Suprapubic skin (tissue), 4 donors: ENCODE results near the gene CD244. TPM values are rescaled to one million over a fixed set of nuclear protein-coding genes. Genes with fewer than 3 reads are reported as not detected.
A peak's percentile ranks its signal among the peaks of the same experiment; 100 is the strongest.
"Not testable (repeated sequence)": the region's sequence is repeated elsewhere in the genome, so short reads cannot be mapped to it uniquely, and the experiment has no call there.

Experiments used
- DNase-seq, 2 donors: peaks; one replicate each; pipeline ENCODE4 v3.0.0-alpha.2; 2019; ENCODE audit warnings: low spot score in 2 of 2
- H3K27ac ChIP-seq: fragments of 200-600 bp; sonication (generic); one replicate; pipeline ENCODE4 v1.5.1; 2019
- H3K27me3 ChIP-seq: fragments of 200-600 bp; sonication (generic); one replicate; pipeline ENCODE4 v1.5.1; 2019
- H3K36me3 ChIP-seq: fragments of 200-600 bp; sonication (generic); one replicate; pipeline ENCODE4 v1.5.1; 2019
- H3K4me1 ChIP-seq: fragments of 200-600 bp; sonication (generic); one replicate; pipeline ENCODE4 v1.5.1; 2019
- H3K4me3 ChIP-seq: fragments of 200-600 bp; sonication (generic); one replicate; pipeline ENCODE4 v1.5.1; 2019; ENCODE audit warnings: mild to moderate bottlenecking
- H3K9me3 ChIP-seq: fragments of 200-600 bp; sonication (generic); one replicate; pipeline ENCODE4 v1.5.1; 2019
- EP300 ChIP-seq: sonication (generic); formaldehyde crosslinking; IDR thresholded peaks from one replicate; pipeline ENCODE4 v1.6.1; 2017; ENCODE audit warnings: antibody characterized with exemption
- POLR2A ChIP-seq, 2 donors: fragments of 450-650 bp; IDR thresholded peaks; one replicate each; pipeline ENCODE4 v1.6.1; 2017; ENCODE audit warnings: antibody characterized with exemption in 2 of 2, mild to moderate bottlenecking in 2 of 2, moderate library complexity in 2 of 2
- POLR2AphosphoS5 ChIP-seq, 3 donors: sonication (generic); formaldehyde crosslinking; IDR thresholded peaks; one replicate each; pipeline ENCODE4 v1.6.1; 2017; ENCODE audit warnings: antibody characterized with exemption in 3 of 3
- WGBS: methylation state at CpG from one replicate; pipeline ENCODE4 v1.1.5; 2018; 5-methylcytosine and 5-hydroxymethylcytosine counted together
- total RNA-seq, 4 donors: library from RNA; depleted of rRNA; stranded (reverse); fragments of >200 nt; gene quantifications; one replicate each; pipeline ENCODE4 v1.1.0, GENCODE V29; 2016
- TF ChIP-seq, protein P1 (sequence below), 2 donors: fragments of 200-600 bp in 1 of 2; fragments of 450-650 bp in 1 of 2; sonication (generic) in 1 of 2; IDR thresholded peaks; one replicate each; pipeline ENCODE4 v1.5.1; 2016 to 2019; ENCODE audit warnings: antibody characterized with exemption in 2 of 2, mild to moderate bottlenecking in 1 of 2, moderate library complexity in 1 of 2

The CD244 gene
- total RNA-seq, 4 donors from 2014 or later: 0.49 to 0.68 TPM; not detected in 2

- Histone ChIP-seq H3K9me3 (no peaks in the 10 kb centered on the region), H3K36me3 (no peaks in the 10 kb centered on the region), H3K27ac (no peak overlapping the region), H3K27me3 (no peaks in the 10 kb centered on the region), H3K4me3 (no peak overlapping the region), H3K4me1 (no peaks in the 10 kb centered on the region)
- TF ChIP-seq POLR2AphosphoS5 (IDR thresholded peaks at IDR 0.05): no peak
- TF ChIP-seq, protein P1, sequence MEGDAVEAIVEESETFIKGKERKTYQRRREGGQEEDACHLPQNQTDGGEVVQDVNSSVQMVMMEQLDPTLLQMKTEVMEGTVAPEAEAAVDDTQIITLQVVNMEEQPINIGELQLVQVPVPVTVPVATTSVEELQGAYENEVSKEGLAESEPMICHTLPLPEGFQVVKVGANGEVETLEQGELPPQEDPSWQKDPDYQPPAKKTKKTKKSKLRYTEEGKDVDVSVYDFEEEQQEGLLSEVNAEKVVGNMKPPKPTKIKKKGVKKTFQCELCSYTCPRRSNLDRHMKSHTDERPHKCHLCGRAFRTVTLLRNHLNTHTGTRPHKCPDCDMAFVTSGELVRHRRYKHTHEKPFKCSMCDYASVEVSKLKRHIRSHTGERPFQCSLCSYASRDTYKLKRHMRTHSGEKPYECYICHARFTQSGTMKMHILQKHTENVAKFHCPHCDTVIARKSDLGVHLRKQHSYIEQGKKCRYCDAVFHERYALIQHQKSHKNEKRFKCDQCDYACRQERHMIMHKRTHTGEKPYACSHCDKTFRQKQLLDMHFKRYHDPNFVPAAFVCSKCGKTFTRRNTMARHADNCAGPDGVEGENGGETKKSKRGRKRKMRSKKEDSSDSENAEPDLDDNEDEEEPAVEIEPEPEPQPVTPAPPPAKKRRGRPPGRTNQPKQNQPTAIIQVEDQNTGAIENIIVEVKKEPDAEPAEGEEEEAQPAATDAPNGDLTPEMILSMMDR (IDR thresholded peaks at IDR 0.05): no peak
- no peak for TF ChIP-seq POLR2A (IDR thresholded peaks at IDR 0.05)
- TF ChIP-seq EP300: no peak
- 35% methylated on average over 4 of the region's 4 CpGs for WGBS
- DNase-seq: no peak
Observed at GRCh38 chr1:160797861-160798273, 64.8 kb downstream of the CD244 start.

DNA sequence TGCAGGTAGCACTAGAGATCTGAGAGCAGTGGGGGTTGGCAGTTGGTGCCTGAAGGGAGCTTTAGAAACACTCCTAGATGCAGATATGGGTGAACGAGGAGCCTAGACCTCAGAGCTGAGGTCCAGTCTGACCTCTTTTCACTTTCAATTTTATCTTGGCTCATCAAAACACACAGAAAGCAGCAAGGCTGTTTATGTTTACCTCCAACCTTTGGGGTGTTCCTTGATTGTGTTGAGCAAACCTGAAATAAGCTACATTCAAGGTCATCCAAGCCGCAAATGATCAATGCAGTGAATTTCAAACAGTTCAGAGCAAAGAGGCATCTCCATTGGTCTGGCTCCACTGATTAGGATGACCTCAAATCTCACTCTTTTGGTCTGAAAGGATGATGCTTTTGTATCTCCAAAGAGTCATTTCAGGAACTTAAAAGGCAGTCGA, 65.4 kb downstream of the CD244 start:
- Histone ChIP-seq H3K27ac (no peak overlapping the region), H3K27me3 (no peaks in the 10 kb centered on the region), H3K4me1 (no peaks in the 10 kb centered on the region), H3K36me3 (no peaks in the 10 kb centered on the region), H3K4me3 (no peak overlapping the region), H3K9me3 (no peaks in the 10 kb centered on the region)
- DNase-seq: no peak
- WGBS: 69% methylated on average over 3 of the region's 3 CpGs
- TF ChIP-seq EP300 (no peak), POLR2A (IDR thresholded peaks at IDR 0.05) (no peak), POLR2AphosphoS5 (IDR thresholded peaks at IDR 0.05) (no peak)
- TF ChIP-seq, protein P1 (IDR thresholded peaks at IDR 0.05): no peak

- TF ChIP-seq, protein P1 (IDR thresholded peaks at IDR 0.05): no peak
- no peak for TF ChIP-seq POLR2AphosphoS5 (IDR thresholded peaks at IDR 0.05)
- no peak for TF ChIP-seq EP300
- no peak for TF ChIP-seq POLR2A (IDR thresholded peaks at IDR 0.05)
- Histone ChIP-seq H3K27me3 (no peaks in the 10 kb centered on the region), H3K36me3 (no peaks in the 10 kb centered on the region), H3K9me3 (no peaks in the 10 kb centered on the region), H3K4me3 (peak within 1 kb of the TSS; percentile 11), H3K4me1 (no peaks in the 10 kb centered on the region), H3K27ac (no peak within 1 kb of the TSS)
- WGBS: 90% methylated on average over 4 of the region's 4 CpGs
- no peak for DNase-seq
Observed at GRCh38 chr1:160795951-160796383, 66.7 kb downstream of the CD244 start, which contains the start of gene LY9. TSS of gene LY9 (plus strand) at chr1:160796174. CDS start at chr1:160796188, 14 bp downstream.

DNA sequence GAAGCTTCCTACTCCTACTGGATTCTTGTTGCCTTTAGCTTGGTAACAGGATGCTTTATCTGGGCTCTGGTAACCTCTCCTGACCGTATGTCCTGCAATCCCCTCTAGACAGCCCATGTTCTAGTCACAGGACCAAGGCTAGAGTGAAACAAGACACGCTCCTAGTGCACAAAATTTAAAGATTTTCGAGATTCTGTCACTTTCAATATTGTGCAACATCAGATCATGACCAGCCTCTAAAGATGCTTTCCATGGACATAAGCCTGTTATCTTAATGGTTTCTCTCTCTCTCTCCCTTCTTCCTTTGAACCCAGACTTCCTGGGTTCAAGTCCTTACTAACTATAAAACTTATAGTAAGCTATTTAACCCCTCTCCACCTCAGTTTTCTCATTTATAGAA, 68.3 kb downstream of the CD244 start:
- Histone ChIP-seq H3K9me3 (no peaks in the 10 kb centered on the region), H3K27me3 (no peaks in the 10 kb centered on the region), H3K27ac (no peak overlapping the region), H3K36me3 (no peaks in the 10 kb centered on the region), H3K4me1 (no peaks in the 10 kb centered on the region), H3K4me3 (no peak overlapping the region)
- no peak for DNase-seq
- TF ChIP-seq POLR2A (IDR thresholded peaks at IDR 0.05) (no peak), POLR2AphosphoS5 (IDR thresholded peaks at IDR 0.05) (no peak), EP300 (no peak)
- WGBS: 48% methylated on average over 3 of the region's 3 CpGs

- no peak for TF ChIP-seq POLR2AphosphoS5 (IDR thresholded peaks at IDR 0.05)
- Histone ChIP-seq H3K36me3 (no peaks in the 10 kb centered on the region), H3K4me1 (no peaks in the 10 kb centered on the region), H3K4me3 (no peak overlapping the region), H3K27me3 (no peaks in the 10 kb centered on the region), H3K27ac (no peak overlapping the region), H3K9me3 (no peaks in the 10 kb centered on the region)
- no peak for DNase-seq
- WGBS: 89% methylated on average over 13 of the region's 13 CpGs
Observed at GRCh38 chr1:160789702-160790611, 72.7 kb downstream of the CD244 start.

GRCh38 chr1:160789051-160789701, 73.5 kb downstream of the CD244 start:
- Histone ChIP-seq H3K27me3 (no peaks in the 10 kb centered on the region), H3K9me3 (no peaks in the 10 kb centered on the region), H3K36me3 (no peaks in the 10 kb centered on the region), H3K4me1 (no peaks in the 10 kb centered on the region), H3K27ac (no peak overlapping the region), H3K4me3 (no peak overlapping the region)
- TF ChIP-seq POLR2A (IDR thresholded peaks at IDR 0.05) (no peak), POLR2AphosphoS5 (IDR thresholded peaks at IDR 0.05) (no peak)
- TF ChIP-seq, protein P1 (IDR thresholded peaks at IDR 0.05): no peak
- no peak for DNase-seq
- WGBS: 95% methylated on average over 11 of the region's 11 CpGs

DNA sequence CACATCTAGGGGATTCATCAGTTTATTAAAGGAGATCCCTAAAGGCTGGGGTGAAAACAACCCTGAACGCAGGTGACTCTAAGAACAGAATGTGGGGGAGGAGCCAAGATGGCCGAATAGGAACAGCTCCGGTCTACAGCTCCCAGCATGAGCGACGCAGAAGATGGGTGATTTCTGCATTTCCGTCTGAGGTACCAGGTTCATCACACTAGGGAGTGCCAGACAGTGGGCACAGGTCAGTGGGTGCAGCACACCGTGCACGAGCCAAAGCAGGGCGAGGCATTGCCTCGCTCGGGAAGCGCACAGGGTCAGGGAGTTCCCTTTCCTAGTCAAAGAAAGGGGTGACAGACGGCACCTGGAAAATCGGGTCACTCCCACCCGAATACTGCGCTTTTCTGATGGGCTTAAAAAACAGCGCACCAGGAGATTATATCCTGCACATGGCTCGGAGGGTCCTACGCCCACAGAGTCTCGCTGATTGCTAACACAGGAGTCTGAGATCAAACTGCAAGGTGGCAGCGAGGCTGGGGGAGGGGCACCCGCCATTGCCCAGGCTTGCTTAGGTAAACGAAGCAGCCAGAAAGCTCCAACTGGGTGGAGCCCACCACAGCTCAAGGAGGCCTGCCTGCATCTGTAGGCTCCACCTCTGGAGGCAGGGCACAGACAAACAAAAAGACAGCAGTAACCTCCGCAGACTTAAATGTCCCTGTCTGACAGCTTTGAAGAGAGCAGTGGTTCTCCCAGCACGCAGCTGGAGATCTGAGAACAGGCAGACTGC, 79.5 kb downstream of the CD244 start:
- not testable (repeated sequence) for DNase-seq, H3K36me3 ChIP-seq, H3K27me3 ChIP-seq, H3K9me3 ChIP-seq, H3K4me3 ChIP-seq
- whole genome bisulfite sequencing: 83% methylated on average over 24 of the region's 25 CpGs
- Histone ChIP-seq H3K4me1 (peaks cover 19% of the 10 kb centered on the region), H3K27ac (peak overlapping the region; percentile 76)
